Measurements from ENCODE around the gene NKAIN1. TPM values are rescaled to one million over a fixed set of nuclear protein-coding genes. Genes with fewer than 3 reads are reported as not detected.

Gene NKAIN1
- total and polyA plus RNA-seq, 2 of the 13 experiments (the other 11 are each of a cell fraction or from before 2014, with no cell fraction given) = 0.29 to 0.40 TPM

DNA sequence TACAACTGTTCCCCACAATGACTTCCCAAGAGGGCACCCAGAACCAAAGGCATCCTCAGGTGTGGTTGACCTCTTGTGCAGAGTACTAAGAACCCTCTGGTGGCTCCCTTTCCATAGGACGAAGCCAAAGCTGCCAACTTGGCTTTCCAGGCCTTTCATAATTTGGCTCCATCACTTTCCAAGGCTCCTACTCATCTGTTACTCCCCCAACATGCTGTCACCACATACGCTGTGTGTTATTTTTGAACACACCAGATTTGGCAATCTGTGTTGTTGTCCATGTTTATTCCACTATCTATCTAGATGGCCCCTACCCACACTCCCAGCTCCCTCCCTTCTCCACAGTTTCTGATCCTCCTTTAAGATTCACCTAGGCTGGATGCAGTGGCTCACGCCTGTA lies 10.2 kb upstream of the NKAIN1 start (continued):
- no peak for TF ChIP-seq CCAR2 (optimal IDR thresholded peaks at IDR 0.05; ENCODE audit: low read depth, low read length)

DNA sequence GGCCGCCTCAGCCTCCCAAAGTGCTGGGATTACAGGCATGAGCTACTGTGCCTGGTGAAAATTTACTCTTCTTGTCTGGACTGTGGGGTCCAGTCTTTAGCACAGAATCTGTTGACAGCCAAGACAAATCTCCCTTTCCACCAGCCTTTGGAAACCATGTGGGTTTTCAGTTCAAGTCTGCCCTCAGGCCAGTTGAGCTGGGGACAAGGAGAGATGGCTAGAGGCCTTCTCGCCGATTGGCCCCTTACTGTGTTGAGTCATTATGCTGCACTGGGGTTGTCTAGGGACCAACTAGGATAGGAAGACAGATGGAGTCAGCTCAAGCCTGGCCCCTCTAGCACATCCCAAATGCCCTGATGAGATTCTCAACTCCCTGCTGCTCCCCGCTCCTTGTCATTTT lies 8.6 kb upstream of the NKAIN1 start:
- in situ Hi-C loops (cut with HindIII; ENCODE audit: extremely low pct_ligation_motif_present, low pct_unique_long_range_greater_than_20kb) = no loop called here
- intact Hi-C loops (cut with micrococcal nuclease; ENCODE audit: unreplicated experiment) = no loop called here

More for the DNA sequence above, 8.6 kb upstream of the NKAIN1 start:
- DNase-seq (ENCODE audit: low spot score) (no peak), FAIRE-seq (no peak), ATAC-seq (no peak)
- Histone ChIP-seq H3K9ac (ENCODE audit: insufficient read depth, low read depth, low read length) (no peak overlapping the region), H3K27me3 (ENCODE audit: control insufficient read depth in 1 of 2, insufficient read depth in 2 of 2, low read length in 2 of 2) (0 out of 5 replicates have a peak, but pooled peaks cover 0 to 10% of the 10 kb centered on the region in 2 experiments), H3K36me3 (replicated peaks in 1 of 2; ENCODE audit: control insufficient read depth in 1 of 2, insufficient read depth in 2 of 2, low read length in 2 of 2) (no peaks in the 10 kb centered on the region), H3K4me3 (replicated peaks in 1 of 3; ENCODE audit: insufficient read depth in 1 of 3, low read depth in 2 of 3, low read length in 3 of 3) (no peak overlapping the region), H4K20me1 (ENCODE audit: insufficient read depth, low read length) (no peaks in the 10 kb centered on the region), H2AFZ (ENCODE audit: low read length) (no peak overlapping the region), H3K79me2 (ENCODE audit: insufficient read depth, low read length) (no peaks in the 10 kb centered on the region), H3K9me3 (ENCODE audit: low read length) (no peaks in the 10 kb centered on the region), H3K4me2 (ENCODE audit: low read depth, low read length) (no peak overlapping the region), H3K4me1 (ENCODE audit: insufficient read depth, low read length) (no peaks in the 10 kb centered on the region), H3K27ac (ENCODE audit: extremely low read length, insufficient read depth, low read length) (no peak overlapping the region)
- 92% methylated on average over 2 of the region's 4 CpGs for WGBS (ENCODE audit: low lambda C conversion rate)
- ChIA-PET CTCF (ENCODE audit: low intra/inter-chr PET ratio, low total read pairs) (no interaction called here), POLR2A (interaction anchor here (0.5 kb wide), 1 partner anchor 116 kb away, joined by 3 read pairs; no protein-coding TSS in a partner anchor)
- no TSS peak for BruUV-seq (replicated peaks)
- TF ChIP-seq KAT7 (CRISPR knock-in tag; IDR thresholded peaks at IDR 0.05; ENCODE audit: borderline replicate concordance) (no peak), RFXAP (CRISPR knock-in tag; IDR thresholded peaks at IDR 0.05; ENCODE audit: borderline replicate concordance) (no peak), RAD51 (IDR thresholded peaks at IDR 0.05; ENCODE audit: borderline replicate concordance) (no peak), NR2F6 (IDR thresholded peaks at IDR 0.05) (no peak), NR2F6 (CRISPR knock-in tag; IDR thresholded peaks at IDR 0.05) (no peak), CENPT (CRISPR knock-in tag; IDR thresholded peaks at IDR 0.05; ENCODE audit: low read depth) (no peak), ZNF564 (CRISPR knock-in tag; IDR thresholded peaks at IDR 0.05) (no peak)
- TF ChIP-seq, protein P1, sequence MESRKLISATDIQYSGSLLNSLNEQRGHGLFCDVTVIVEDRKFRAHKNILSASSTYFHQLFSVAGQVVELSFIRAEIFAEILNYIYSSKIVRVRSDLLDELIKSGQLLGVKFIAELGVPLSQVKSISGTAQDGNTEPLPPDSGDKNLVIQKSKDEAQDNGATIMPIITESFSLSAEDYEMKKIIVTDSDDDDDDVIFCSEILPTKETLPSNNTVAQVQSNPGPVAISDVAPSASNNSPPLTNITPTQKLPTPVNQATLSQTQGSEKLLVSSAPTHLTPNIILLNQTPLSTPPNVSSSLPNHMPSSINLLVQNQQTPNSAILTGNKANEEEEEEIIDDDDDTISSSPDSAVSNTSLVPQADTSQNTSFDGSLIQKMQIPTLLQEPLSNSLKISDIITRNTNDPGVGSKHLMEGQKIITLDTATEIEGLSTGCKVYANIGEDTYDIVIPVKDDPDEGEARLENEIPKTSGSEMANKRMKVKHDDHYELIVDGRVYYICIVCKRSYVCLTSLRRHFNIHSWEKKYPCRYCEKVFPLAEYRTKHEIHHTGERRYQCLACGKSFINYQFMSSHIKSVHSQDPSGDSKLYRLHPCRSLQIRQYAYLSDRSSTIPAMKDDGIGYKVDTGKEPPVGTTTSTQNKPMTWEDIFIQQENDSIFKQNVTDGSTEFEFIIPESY (CRISPR knock-in tag; IDR thresholded peaks at IDR 0.05) = no peak
- TF ChIP-seq, protein P2, sequence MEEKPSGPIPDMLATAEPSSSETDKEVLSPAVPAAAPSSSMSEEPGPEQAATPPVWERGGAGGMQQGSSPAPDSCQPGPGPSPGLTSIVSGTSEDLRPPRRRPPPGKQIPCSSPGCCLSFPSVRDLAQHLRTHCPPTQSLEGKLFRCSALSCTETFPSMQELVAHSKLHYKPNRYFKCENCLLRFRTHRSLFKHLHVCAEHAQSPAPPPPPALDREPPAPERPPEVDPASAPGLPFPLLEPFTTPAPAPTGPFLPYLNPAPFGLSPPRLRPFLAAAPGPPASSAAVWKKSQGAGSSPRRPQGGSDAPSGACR (CRISPR knock-in tag; IDR thresholded peaks at IDR 0.05) = no peak
- TF ChIP-seq, protein P3, sequence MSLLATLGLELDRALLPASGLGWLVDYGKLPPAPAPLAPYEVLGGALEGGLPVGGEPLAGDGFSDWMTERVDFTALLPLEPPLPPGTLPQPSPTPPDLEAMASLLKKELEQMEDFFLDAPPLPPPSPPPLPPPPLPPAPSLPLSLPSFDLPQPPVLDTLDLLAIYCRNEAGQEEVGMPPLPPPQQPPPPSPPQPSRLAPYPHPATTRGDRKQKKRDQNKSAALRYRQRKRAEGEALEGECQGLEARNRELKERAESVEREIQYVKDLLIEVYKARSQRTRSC (CRISPR knock-in tag; IDR thresholded peaks at IDR 0.05; ENCODE audit: low read depth) = no peak
- TF ChIP-seq, protein P4, sequence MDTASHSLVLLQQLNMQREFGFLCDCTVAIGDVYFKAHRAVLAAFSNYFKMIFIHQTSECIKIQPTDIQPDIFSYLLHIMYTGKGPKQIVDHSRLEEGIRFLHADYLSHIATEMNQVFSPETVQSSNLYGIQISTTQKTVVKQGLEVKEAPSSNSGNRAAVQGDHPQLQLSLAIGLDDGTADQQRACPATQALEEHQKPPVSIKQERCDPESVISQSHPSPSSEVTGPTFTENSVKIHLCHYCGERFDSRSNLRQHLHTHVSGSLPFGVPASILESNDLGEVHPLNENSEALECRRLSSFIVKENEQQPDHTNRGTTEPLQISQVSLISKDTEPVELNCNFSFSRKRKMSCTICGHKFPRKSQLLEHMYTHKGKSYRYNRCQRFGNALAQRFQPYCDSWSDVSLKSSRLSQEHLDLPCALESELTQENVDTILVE (CRISPR knock-in tag; IDR thresholded peaks at IDR 0.05) = no peak

Data from HepG2 (cell line).